NCI-H460 (cell line): ENCODE results near the gene SPATA31D1. TPM values are rescaled to one million over a fixed set of nuclear protein-coding genes. Genes with fewer than 3 reads are reported as not detected.
"Not testable (repeated sequence)": the region's sequence is repeated elsewhere in the genome, so short reads cannot be mapped to it uniquely, and the experiment has no call there.

Experiments
- DNase-seq: peaks from one replicate; pipeline ENCODE4 v3.0.0-alpha.2; 2016; ENCODE audit warnings: low read depth; ENCODE audit errors: extremely low read depth
- polyA plus RNA-seq: library from polyadenylated mRNA; depleted of rRNA; stranded (reverse); fragments of >200 nt; gene quantifications from 2 replicates; pipeline ENCODE4 v1.2.3, GENCODE V29; 2014; cell fraction: nucleus; rRNA removed
- total RNA-seq: library from RNA; depleted of rRNA; stranded (reverse); fragments of >200 nt; shearing (Covaris generic); gene quantifications from 2 replicates; pipeline ENCODE4 v1.2.3, GENCODE V29; 2014; rRNA removed

Gene SPATA31D1
- not detected in 2 replicates for total RNA-seq
- not detected in 2 replicates for polyA plus RNA-seq

- not testable (repeated sequence) for DNase-seq
Observed at GRCh38 chr9:81988472-81988871, at the start of gene SPATA31D1. SPATA31D1 (plus strand) TSS chr9:81988772; CDS start chr9:81988819, 47 bp downstream.

GRCh38 chr9:81943393-81943792 lies 45.2 kb upstream of the SPATA31D1 start, which contains the start of gene SPATA31D3:
SPATA31D3 (plus strand) TSS chr9:81943500; CDS start chr9:81943586, 86 bp downstream.
- DNase-seq, result not testable (repeated sequence)

GRCh38 chr9:81948650-81949049 lies 39.9 kb upstream of the SPATA31D1 start:
- DNase-seq, result not testable (repeated sequence)

- DNase-seq, result no peak
Observed at GRCh38 chr9:81953096-81953495, 35.5 kb upstream of the SPATA31D1 start.

- DNase-seq, result no peak
Observed at GRCh38 chr9:81955625-81956024, 32.9 kb upstream of the SPATA31D1 start.

- DNase-seq, result no peak
Observed at GRCh38 chr9:81964218-81965171, 24.1 kb upstream of the SPATA31D1 start.

DNA sequence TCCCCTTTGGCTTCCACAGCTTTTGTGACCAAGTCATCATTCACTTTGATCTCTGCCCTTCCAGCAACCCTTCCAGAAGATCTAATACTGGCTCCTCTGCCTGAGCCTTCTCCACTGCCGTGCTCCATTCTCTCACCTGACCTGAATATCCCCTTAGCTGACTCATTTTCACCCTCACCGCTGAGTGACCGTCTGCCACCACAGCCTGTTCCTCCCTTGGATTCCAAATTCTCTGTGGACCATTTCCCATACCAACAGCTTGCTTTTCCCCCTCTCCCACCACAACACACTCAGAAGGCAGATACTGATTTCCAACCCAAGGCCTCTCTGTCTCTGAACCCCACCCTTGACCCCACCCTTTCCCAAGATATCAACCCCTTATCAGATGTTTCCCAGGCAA lies 20.5 kb upstream of the SPATA31D1 start:
- DNase-seq, result no peak

DNA sequence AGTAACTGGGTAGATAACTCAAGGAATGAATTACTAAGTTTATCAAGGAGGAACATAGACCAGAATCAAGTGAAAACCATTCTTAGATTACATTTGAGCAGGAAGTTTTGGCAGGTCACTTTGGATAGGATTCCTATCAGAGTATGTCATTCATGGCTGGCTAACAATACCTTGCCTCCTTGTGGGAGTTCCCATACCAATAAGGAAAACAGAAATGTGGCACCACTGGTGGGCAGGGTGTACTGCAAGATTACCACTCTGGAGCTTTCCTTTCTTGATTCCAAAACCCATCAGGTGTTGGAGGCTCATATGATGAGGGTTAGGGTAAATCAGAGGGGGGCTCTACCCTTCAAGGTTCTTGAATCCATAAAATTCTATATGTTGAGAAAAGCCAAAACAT lies 18.6 kb upstream of the SPATA31D1 start:
- DNase-seq, result no peak

- no peak for DNase-seq
Observed at GRCh38 chr9:81971727-81972126, 16.8 kb upstream of the SPATA31D1 start.

GRCh38 chr9:81974764-81975163 lies 13.8 kb upstream of the SPATA31D1 start:
- DNase-seq, result no peak

GRCh38 chr9:81976351-81976750 lies 12.2 kb upstream of the SPATA31D1 start:
- no peak for DNase-seq

GRCh38 chr9:81979196-81979595 lies 9.4 kb upstream of the SPATA31D1 start:
- DNase-seq, result no peak

DNA sequence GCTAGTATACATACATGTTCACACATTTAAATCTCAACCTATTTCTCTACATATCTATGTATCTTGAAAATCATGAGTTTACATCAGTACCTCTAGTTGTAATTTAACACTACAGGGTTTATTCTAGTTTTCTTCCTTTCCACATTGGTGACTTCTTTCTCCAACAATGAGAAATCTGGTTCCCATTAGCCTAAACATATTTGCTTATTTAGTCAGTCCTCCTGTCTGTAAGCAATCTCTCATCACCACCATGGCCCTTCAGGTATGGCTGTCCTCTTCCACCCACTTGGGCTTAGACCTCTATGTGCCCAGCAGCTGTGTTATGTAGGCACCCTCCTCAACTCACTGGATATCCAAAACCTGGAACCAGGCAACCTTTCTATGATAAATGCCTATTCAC lies 8.0 kb upstream of the SPATA31D1 start:
- no peak for DNase-seq

DNA sequence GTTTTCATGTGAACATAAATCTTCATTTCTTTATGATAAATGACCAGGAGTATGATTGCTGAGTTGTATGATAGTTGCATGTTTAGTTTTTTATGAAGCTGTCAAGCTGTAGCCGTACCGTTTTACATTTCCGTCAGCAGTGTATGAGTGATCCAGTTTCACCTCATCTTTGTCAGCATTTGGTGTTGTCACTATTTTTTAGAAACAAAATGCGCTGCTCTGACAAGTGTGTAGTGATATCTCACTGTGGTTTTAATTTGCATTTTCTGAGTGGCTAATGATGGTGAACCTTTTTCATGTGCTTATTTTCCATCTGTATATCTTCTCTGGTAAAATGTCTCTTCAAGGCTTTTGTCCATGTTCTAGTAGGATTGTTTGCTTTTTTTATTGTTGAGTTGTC lies 6.7 kb upstream of the SPATA31D1 start:
- no peak for DNase-seq

DNA sequence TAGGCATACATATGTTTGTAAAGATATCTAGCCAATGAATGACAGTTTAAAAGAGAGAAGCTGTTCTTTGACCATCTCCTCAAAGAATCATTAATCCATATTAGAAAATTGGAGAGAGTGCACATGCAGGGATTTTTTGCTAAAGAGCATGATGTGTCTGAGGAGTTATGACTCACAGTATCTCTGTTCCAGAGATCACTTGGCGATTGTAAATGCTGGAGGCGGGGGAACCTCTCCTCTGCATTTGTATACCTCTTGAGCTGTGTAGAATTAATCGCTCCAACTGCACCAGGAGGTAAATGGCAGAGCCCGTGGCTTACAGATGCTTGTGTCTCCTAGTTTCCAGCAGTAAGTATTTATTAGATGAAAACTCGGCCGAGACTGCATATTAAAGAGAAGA lies 3.6 kb upstream of the SPATA31D1 start:
- no peak for DNase-seq

DNA sequence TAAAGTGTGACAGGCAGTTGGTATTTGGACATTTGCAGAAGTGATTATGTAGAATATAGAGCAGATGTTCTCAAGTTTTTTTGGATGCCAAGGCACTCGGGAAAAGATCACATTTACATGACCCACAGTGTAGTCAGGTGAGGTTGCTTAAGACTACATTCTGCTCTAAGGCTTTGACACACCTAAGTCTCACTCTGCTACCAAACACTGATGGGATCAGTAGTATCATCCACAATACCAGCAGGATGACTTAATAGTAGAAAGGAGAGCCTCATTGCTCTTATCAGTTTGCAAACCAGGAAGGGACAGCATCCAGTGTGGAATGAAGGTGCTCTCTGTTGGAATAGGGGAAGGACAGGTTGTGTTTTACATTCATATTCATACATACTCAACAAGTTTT lies 2.5 kb upstream of the SPATA31D1 start:
- no peak for DNase-seq

DNA sequence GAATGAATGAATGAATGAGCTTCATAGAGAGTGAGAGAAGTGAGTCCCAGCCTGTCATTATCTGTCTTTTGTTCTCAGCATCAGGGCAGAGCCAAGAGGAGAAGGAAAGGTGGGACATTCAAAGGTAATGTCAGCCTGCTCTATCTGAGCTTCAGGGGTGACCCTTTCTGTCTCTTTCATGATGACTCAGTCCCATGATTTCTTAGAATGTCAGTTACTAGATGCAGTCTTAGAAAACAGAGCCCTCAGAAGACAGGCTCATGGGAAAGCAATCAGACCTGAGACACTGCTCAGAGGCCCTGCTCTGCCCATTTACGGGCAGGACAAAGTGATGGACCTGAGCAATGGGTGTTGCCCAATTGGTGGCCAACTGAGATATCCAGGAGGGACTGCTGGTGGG lies 1.1 kb downstream of the SPATA31D1 start:
- DNase-seq, result no peak

DNA sequence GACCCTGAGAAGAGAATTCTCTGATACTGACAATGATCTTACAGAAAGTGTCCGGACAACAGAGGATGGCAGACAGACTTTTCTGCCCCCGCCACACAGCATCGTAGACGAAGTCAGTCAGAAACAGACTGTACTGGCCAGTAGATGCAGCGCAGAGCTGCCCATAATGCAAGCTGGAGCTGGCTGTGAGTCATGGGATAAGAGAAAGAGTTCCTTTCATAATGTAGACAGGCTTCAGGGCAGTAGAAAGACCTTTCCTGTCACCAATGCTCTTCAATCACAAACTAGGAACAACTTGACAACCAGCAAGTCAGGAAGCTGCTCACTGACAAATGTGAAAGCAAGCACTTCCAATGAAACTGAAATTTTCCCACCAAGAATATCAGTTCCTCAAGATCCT lies 5.1 kb downstream of the SPATA31D1 start:
- DNase-seq, result no peak

DNA sequence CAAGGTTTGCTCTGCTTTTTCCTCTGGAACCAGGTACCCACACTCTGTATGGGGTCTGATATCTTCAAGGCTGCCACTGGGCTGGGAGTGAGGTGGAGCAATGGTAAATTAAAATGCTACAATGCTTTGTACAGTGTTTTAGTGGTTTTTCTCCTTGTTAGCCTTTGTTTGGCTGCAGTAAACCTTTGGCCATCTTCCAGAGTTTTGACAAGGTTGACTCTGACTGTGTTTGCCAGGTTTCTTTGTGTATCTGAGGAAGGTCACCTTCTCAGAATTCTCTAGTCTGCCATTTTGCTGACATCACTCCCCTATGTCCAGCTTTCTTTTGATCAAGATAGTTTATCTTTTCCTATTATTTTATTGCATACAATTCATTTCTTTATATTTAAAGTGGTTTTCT lies 11.2 kb downstream of the SPATA31D1 start:
- no peak for DNase-seq

DNA sequence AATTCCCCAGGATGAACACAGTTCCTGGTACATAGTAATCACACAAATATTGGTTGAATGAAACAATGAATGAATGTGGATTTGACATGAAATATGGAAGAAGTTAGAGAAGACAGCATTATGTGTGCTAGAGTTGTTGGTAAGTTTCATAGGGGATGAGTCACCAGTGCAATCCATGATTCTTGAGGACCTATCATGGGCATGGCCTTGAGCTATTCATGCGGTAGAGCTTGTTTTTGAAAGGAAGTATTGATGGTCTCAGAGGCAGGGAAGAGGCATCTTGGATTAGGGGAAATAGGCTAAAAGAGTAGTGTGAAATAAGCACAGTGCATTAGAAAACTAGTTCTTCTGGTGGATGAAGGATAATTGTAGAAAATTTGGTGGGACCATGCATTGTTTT lies 22.1 kb downstream of the SPATA31D1 start:
- no peak for DNase-seq

DNA sequence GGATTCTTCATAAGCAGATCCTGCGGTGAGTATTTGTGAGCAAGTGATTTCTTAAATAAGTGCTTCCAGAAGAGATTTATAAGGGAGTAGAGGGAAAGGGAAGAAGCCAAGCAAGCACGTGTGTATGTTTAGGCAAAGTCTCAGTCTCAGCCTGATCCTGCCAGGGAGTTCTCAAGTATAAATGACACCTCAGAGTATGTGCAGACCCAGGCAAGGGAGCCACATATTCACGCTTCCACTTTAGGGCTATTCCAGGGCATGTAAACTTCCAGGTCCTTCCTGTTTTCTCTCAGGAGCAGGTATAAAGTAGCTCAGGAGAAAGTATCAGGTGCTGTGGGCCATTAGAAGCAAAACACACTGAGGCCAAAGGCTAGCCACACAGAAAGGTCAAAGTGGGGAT lies 22.6 kb downstream of the SPATA31D1 start:
- no peak for DNase-seq

DNA sequence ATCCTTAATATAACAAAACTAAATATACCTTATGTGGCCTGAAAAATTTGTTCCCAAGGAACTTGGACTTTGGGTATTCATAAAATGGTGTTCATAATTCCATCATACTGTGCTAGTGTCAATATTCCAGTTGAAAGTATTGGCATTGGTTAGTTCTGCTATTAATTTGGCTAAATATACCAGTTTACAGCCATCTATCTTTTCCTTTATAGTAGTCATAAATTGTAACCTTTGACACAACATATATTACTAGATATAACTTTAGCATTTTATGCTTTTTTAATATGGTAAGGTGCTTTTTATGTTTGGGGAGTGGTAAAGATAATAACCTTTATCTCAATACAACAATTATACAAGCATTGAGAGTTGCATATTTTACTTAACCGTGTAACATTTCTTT lies 23.7 kb downstream of the SPATA31D1 start:
- no peak for DNase-seq
